ENCODE results near the gene RNGTT. TPM values are rescaled to one million over a fixed set of nuclear protein-coding genes. Genes with fewer than 3 reads are reported as not detected.
A peak's percentile ranks its signal among the peaks of the same experiment; 100 is the strongest.
"Not testable (repeated sequence)": the region's sequence is repeated elsewhere in the genome, so short reads cannot be mapped to it uniquely, and the experiment has no call there.

Gene RNGTT
- total RNA-seq, 1 donor from 2014 or later, result 6.1 TPM

DNA sequence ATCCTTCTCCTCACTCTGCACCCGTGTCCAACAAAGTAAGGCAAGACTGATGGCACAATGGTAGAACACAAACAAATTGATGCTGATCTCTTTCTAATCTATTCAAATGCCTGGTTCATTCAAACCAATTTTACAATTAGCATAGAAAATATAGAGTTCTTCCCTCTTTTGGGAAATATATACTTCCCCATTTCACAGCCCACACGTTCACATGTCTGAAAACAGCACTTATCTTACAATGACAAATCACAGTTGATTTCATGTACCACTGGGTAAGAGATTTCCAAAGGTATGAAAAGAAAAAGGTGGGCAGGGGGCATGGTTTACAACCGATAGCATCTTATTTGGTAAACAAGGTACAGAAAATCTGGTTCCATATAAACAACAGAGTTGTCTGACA, 137.6 kb downstream of the RNGTT start:
- no peak for DNase-seq (ENCODE audit: low spot score)
- ATAC-seq, result no peak

DNA sequence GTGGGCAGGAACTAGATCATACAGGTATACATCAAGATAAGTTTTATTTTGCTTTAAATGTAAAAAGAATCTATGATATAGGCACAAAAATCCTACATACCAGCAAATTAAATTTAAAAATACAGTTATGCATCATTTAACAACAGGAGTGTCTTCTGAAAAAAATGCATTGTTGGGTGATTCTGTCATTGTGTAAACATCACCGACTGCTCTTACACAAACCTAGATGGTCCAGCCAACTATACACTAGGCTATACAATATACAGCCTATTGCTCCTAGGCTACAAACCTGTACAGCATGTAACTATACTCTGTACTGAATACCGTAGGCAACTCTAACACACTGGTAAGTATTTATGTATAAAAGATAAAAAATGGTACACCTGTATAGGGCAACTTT, 139.4 kb downstream of the RNGTT start:
- ATAC-seq (no peak), DNase-seq (ENCODE audit: low spot score) (no peak)

DNA sequence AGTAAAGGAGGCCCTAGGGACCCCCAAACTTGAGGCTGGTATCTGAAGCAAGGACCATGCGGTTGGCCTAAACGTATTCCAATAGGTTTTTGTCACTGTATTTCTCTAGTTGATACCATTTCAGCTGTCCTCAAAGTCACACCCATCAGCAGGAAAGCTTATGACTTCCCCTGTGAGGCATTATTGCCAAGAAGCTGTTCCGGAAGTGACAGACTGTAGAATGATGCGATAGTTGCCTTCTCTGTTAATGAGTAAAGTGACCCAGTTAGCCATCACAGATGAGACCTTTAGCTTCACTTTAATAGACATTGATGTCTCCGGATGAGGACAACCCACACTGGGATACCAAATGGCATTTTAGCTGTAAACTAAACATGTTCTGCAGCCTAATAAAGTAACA, 147.9 kb downstream of the RNGTT start:
- ATAC-seq (peak; percentile 64), DNase-seq (ENCODE audit: low spot score) (no peak)

DNA sequence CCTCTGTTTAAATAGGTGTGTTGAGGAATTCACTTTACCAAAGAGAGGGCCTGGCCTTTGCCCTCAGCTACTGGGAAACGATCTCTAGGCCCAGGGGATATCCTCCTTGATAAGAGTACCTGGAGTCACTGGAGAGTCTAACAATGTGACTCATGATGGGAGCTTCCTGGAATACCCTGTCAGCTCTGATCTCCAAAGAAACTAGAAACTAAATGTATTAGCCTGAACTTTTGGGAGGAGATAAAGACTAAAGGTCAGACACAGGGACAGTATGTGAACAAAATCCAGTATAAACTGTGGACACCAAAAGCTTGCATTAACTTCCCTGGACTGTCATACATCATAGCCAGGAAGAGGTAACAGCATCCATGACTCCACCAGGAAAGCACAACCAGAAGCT, 148.5 kb downstream of the RNGTT start:
- peak; percentile 55 for ATAC-seq
- no peak for DNase-seq (ENCODE audit: low spot score)

DNA sequence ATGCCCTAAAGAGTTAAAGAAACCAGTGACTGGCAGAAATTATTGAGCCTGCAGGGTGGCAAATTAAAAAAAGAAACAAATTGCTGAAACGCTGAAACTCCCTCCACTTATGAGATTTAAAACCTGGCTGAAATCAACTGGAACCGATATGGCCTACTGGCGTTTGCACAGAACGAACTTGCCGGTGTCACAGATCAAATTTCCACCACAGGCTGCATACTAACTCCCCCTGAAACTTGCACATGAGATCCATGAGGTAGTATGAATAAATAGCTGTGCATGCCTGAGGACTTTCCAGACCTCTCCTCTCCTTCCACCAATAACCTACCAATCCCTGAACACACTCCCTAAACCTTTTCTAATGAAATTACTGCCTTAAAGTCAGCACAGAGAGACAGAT, 150.4 kb downstream of the RNGTT start:
- ATAC-seq, result no peak
- no peak for DNase-seq (ENCODE audit: low spot score)

DNA sequence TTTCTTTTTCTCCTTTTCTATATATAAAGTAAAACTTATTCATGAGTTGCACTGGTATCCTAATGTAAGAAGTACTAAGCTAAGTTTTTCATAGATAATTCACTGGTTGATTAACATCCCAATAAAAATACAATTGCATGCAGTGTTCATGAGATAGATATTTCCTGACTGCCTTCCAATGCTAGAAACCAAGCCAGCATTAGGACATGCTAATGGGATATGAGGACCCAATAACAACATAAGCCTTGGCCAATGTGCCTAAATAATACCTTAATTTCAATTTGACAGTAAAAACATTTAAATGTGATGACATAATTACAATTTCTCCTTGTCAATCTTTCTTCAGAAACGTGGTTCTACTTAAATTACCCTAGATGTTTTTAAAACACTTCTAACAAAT, 152.7 kb downstream of the RNGTT start:
- DNase-seq (ENCODE audit: low spot score) (no peak), ATAC-seq (no peak)

DNA sequence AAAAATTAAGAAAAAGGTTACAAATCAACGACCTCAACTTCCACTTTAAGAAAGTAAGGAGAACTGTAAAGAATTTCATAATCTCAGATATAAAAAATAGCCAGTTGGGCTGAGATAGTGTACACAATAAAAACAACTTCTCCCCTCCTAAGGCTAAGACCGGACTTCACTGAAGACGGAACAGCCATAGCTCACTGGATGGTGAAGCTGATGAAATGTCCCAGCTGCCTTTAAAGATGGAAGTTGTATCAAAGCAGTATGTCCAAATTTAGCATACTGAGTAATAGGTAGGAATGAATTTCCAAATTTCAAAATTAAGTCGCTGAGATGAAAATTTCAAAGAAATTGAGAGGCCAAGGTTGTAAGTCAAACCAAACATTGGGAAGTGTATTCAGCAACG, 153.3 kb downstream of the RNGTT start:
- no peak for ATAC-seq

DNA sequence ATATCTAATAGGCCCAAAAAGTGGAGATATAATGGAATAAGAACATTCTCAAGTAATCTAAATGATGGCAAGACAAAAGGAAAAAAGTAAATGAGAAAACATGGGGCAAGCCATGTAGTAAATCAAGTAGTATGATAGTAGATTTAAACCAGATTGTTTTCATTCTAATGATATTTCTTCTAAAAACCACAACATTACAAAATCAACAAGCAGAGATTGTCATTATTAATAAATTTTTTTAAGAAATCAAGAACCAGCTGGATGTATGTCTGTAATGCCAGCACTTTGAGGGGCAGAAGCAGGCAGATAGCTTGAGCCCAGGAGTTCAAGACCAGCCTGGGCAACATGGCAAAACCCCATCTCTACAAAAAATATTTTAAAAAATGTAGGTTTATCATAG, 155.0 kb downstream of the RNGTT start:
- ATAC-seq (no peak), DNase-seq (ENCODE audit: low spot score) (no peak)

More for the DNA sequence above, 153.3 kb downstream of the RNGTT start:
- no peak for DNase-seq (ENCODE audit: low spot score)

DNA sequence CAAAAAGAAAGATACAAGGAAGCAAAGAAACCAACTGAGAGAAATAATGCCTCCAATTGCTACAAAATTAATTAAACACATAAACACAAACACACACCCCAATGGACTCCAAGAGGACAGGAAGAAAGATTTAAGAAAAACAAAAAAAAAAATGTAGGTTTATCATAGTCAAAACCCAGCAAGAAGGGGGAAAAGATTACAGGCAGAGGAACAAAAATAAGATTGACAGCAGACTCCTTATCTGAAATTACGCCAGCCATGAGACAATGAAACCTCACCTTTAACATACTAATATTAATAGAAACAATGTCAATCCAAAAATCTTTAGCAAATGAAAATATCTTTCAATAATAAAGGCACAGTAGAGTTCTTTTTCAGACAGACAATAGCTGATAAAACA, 155.8 kb downstream of the RNGTT start:
- ATAC-seq (no peak), DNase-seq (ENCODE audit: low spot score) (no peak)

DNA sequence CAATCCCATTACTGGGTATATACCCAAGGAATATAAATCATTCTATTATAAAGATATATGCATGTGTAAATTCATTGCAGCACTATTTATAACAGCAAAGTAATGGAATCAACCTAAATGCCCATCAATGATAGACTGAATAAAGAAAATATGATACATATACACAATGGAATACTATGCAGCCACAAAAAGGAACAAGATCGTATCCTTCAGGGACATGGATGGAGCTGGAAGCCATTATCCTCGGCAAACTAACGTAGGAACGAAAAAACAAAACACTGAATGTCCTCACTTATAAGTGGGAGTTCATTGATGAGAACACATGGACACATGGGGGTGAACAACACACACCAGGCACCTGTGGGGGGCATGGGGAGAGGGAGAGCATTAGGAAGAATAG, 156.7 kb downstream of the RNGTT start:
- DNase-seq (ENCODE audit: low spot score) (no peak), ATAC-seq (no peak)

DNA sequence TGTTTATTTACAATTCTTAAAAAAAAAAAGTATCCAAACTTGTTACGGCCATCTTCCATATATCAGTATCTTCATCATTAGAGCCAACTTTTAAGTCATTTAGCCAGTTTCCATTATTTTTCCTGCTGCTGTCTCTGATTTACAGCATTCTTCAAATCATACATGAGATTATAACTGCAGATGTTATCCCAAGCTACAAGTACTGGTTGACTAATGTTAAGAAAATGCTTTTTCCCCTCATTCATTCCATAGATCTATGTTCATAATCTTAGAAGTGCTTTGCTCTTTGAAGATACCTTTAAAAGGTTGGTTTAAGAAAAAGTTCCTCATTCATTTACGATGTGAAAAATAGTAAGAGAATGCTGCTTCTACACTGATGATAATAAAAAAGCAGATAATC, 158.7 kb downstream of the RNGTT start:
- no peak for DNase-seq (ENCODE audit: low spot score)
- no peak for ATAC-seq

DNA sequence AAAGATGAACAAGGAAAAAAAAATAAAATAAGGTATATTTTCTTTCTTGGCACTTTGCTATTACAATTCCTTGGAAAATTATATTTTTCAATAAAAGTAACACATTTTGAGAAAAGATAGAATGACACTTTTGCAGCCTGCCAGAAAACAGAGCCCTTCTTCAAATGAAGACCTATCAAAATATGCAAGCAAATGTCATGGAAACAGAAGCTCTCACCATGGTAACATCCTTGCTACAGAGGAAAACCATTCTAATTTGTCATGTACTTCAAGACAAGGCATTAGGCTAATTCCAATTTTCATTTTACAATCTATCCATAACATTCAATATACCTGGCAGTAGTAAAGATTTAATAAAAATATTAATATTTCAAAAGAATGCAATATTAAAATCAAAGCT, 177.9 kb downstream of the RNGTT start:
- no peak for ATAC-seq
- no peak for DNase-seq (ENCODE audit: low spot score)

DNA sequence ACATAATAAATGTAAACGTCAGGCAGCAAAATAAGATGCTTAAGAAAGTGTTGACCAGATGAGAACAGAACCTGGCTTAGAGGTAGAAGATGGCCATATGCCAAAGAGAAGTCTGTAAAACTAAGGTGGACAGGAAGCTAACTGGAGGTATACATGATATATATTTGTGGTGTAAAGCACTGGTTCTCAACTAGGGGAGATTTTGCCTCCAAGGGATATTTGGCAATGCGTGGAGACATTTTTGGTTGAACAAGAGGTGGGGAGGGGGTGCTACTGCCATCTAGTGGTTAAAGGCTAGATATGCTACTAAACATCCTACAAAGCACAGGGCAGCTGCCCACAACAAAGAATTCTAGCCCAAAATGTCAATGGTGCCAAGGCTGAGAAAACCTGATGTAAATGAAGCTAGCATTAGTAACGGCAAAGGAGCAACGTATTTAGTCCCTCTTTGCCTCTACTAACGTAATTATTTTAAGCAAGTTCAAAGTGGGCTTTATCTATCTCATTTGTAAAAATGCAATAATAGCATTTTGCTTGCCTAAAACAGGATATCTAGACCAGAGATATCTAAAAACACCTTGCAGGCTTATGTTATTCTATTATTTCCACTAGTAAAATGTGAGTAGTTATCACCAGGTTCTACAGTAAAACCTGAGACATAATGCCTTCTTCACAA, 182.6 kb downstream of the RNGTT start:
- ATAC-seq, result peak; percentile 100
- DNase-seq (ENCODE audit: low spot score), result peak; percentile 53

DNA sequence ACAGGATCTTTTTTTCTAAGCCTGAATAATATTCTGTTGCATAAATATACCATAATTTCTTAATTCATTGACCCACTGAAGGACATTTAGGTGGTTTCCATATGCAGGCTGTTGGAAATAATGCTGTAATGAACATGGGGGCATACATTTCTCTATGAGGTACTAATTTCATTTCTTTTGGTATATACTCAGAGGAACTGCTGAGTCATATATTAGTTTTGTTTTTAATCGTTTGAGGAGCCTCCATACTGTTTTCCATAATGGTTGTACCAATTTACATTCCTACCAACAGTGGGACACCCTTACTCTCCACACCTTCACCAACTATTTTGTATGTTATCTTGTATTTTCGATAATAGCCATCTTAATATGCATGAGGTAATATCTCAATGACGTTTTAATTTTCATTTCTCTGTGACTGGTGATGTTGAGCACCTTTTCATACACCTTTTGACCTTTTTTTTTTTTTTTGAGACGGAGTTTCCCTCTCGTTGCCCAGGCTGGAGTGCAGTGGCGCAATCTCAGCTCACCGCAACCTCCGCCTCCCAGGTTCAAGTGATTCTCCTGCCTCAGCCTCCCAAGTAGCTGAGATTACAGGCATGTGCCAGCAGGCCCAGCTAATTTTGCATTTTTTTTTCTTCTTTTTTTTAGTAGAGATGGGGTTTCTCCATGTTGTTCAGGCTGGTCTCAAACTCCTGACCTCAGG, 187.4 kb downstream of the RNGTT start:
- ATAC-seq (no peak), DNase-seq (ENCODE audit: low spot score) (no peak)

DNA sequence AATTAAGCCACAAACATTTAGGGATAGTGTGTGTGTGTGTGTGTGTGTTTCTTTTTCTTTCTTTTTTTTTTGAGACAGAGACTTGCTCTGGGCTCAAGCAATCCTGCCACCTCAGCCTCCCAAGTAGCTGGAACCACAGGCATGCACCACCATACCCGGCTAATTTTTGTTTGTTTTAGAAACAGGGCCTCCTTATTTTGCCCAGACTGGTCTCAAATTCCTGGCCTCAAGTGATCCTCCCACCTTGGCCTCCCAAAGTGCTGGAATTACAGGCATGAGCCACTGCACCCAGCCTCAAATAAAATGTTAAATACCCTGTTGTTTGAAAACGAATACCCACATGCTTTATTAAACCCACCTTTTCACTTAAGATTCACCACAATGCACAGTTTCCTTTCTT, 195.3 kb downstream of the RNGTT start:
- ATAC-seq; DNase-seq (ENCODE audit: low spot score): not testable (repeated sequence)

DNA sequence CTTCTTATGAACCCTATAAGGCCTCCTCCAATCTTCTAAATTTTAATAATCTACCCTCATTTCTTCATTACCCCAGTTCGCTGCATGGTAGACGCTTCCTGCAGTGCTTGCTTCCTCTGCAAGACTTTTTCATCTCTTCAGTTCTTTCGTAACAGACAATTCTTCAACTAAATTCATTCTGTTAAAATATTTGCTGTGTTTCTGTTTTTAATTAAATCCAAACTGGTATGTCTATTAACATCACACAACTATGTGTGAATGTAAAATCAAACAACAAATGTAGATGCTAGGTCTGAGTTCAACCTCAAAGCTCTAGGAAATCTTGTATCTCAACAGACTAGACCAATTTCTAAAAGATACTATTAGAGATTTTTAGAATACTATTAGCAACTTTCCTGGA, 199.3 kb downstream of the RNGTT start:
- DNase-seq (ENCODE audit: low spot score) (no peak), ATAC-seq (no peak)

DNA sequence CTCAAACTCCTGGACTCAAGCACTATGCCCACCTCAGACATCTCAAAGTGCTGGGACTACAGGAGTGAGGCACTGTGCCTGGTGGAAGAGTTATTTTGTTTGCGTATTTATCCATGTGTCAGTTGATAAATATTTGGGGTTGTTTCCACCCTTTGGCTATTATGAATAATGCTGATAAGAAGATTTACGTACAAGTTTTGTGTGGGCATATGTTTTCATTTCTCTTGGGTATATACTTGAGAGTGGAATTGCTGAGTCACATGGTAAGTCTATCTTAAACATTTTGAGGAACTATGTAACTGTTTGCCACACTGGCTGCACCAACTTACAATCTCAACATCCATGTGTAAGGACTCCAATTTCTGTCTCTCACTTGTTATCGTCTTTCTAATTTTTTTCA, 200.3 kb downstream of the RNGTT start:
- ATAC-seq, result no peak
- no peak for DNase-seq (ENCODE audit: low spot score)

DNA sequence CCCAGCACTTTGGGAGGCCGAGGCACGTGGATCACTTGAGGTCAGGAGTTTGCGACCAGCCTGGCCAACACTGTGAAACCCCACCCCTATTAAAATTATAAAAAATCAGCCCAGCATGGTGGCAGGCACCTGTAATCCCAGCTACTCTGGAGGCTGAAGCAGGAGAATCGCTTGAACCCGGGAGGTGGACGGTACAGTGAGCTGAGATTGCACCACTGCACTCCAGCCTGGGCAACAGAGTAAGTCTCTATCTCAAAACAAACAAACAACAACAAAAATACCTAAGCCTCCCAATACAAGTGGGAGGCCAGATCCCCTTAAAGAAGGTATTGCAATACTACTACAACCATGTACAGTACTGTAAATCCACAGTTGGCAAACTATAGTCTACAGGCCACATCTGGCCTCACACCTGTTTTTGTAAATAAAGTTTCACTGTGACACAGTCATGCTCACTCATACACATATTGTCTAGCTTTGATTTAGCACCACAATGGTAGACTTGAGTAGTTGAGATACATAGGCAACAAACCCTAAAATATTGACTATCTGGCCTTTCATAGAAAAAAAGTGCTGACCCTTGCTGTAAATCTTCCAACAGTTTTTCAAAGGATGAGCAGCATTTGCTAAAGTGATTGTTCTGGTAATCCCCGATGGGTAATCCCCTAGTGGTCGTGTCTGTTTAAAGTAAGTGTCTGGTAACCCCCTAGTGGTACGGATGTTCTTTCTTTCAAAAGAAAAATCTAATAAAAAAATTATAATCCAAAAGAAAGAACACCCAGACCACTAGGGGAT, 202.0 kb downstream of the RNGTT start:
- ATAC-seq, result no peak

DNA sequence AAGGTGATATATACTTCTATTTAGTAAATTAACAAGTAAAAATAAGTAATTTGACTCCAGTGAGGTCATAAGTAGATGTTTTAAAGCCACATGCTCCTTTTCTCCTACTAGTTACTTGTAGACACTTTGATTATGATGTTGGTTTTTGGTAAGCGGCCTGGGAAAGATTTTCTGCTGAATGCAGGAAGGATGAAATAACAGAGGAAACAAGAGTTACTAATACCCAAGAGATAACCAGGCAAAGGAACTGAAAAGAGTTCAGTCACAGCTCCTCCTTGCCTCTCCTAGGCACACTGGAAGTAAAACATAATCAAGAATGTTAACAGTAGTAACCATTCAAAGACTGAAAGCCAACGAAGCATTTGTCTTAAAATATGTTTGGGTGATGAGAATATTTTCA, 203.3 kb downstream of the RNGTT start:
- ATAC-seq (no peak), DNase-seq (ENCODE audit: low spot score) (no peak)

More for the DNA sequence above, 202.0 kb downstream of the RNGTT start:
- no peak for DNase-seq (ENCODE audit: low spot score)

DNA sequence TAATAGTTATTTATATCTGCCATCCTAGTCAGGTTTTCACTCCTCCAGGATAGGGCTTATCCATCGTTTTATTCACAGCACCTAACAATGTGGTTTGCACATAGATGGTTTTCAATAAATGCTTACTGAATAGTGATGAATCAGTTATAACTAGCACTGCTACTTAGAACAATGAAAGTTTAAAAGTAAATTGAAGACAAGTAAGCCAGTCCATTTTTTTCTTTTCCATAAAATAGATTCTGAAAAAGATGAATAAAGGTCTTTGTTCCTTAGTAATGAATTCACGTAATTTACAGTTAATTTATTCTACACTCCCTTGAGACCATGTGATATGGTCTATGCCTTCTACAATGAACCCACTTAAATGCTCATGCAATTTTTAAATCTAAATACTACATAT, 212.5 kb downstream of the RNGTT start:
- no peak for DNase-seq (ENCODE audit: low spot score)
- ATAC-seq, result no peak

DNA sequence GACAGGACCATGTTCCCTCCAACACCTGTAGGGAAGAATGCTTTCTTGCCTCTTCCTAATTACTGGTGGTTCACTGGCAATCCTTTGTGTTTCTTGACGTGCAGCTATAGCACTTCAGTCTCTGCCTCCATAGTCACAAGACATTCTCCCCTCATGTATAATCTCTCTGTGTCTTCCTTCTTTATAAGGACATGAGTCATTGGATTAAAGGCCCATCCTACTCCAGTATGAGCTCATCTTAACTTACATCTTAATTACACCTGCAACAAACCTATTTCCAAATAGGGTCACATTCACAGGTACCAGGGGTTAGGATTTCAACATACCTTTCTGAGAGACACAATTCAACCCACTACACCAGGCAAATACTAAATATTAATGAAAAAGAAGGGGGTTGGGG, 213.6 kb downstream of the RNGTT start:
- DNase-seq (ENCODE audit: low spot score), result no peak
- no peak for ATAC-seq

DNA sequence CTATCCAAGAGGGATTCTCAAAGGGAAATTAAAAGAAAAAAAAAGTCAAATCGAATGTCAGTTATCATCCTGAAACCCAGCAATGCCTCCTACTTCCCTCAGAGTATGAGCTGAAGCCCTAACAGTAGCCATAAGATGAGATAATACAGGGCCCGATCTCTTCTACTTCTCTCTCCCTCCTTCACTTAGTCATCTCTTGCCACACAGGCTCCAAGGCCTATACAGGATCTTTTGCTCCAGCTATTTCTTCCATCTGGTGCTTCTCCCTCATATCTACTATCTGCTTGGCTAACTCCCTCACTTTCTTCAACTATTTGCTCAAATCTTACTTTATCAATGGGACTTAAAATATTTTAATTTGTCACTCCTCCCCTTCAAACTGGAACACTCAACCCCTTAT, 215.3 kb downstream of the RNGTT start:
- DNase-seq (ENCODE audit: low spot score) (no peak), ATAC-seq (no peak)
